ENCODE results near the gene TPK1.

TPK1 gene

DNA sequence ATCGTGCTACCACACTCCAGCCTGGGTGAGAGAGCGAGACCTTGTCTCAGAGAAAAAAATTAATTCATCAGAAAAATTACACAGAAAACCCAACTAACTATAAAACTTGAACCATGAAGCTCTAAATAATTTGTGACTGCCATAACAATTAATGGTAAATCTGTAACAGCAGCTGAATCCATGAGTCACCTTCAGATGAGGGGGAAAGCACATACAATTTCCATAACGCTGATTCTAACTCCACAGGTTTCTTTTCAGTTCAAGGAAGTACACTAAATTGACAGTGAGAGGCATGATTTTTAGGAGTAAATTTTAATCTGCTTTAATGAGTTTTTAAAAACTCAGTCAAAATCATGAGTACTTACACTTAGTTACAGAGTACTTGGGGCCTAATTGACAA, 312.2 kb downstream of the TPK1 start:
- Histone ChIP-seq H3K27me3 (ENCODE audit: control insufficient read depth, insufficient read depth, low read length) (no peaks in the 10 kb centered on the region), H3K9me3 (replicated peaks; ENCODE audit: low read length) (no peaks in the 10 kb centered on the region), H3K4me1 (ENCODE audit: control insufficient read depth, insufficient read depth, low read length) (peaks cover 6% of the 10 kb centered on the region), H3K4me2 (ENCODE audit: low read length) (no peak overlapping the region), H3K9ac (ENCODE audit: low read depth, low read length) (no peak overlapping the region), H3K4me3 (ENCODE audit: low read length) (no peak overlapping the region), H3K36me3 (ENCODE audit: insufficient read depth, low read length) (no peaks in the 10 kb centered on the region)

DNA sequence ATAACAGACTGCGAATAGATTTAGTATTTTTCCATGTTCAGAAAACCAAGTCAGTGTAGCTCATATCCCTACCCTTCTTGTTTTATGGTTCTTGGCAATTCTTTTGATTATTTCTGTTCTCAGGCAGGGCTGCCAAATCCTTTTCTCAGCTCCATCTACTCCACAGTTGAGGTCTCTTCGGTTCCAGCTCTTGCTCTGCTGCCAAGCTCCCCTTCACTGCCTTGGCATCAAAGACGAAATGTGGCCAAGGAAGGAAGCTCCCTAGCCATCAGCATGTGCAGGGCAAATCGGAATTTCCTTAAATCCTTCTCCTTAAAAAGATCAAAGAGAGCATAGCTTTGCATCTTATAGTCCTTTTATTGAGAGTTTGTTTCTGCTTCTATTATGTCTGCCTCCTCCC, 315.9 kb downstream of the TPK1 start:
- Histone ChIP-seq H3K4me2 (ENCODE audit: low read length) (no peak overlapping the region), H3K4me1 (ENCODE audit: control insufficient read depth, insufficient read depth, low read length) (no peaks in the 10 kb centered on the region), H3K27me3 (ENCODE audit: control insufficient read depth, insufficient read depth, low read length) (no peaks in the 10 kb centered on the region)

GRCh38 chr7:144518360-144518759, 317.5 kb downstream of the TPK1 start:
- Histone ChIP-seq H3K36me3 (ENCODE audit: insufficient read depth, low read length) (no peaks in the 10 kb centered on the region), H3K4me1 (ENCODE audit: control insufficient read depth, insufficient read depth, low read length) (no peaks in the 10 kb centered on the region), H3K9me3 (replicated peaks; ENCODE audit: low read length) (no peaks in the 10 kb centered on the region)

More for the DNA sequence above, 315.9 kb downstream of the TPK1 start:
- no peaks in the 10 kb centered on the region for H3K9me3 ChIP-seq (replicated peaks; ENCODE audit: low read length)
- H3K36me3 ChIP-seq (ENCODE audit: insufficient read depth, low read length): no peaks in the 10 kb centered on the region
- no peak overlapping the region for H3K9ac ChIP-seq (ENCODE audit: low read depth, low read length)
- H3K4me3 ChIP-seq (ENCODE audit: low read length): no peak overlapping the region

DNA sequence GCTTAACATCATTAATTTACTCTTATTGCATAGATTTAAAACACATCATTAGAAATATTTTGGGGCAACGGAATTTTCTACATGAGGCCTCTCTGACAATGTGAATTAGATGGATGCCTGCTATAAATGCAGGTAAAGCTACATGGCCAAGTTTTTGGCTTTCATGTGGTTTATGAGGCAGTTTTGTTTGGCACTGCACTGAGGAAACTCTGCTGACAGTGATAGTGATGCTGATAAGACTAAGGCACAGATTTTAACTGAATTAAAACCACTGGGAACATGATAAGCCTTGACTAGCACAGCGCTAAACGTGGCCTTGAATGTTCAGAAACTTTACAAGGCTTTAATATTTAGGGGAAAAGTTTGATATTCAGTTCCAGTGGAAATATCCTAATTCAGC, 318.1 kb downstream of the TPK1 start:
- Histone ChIP-seq H3K4me3 (ENCODE audit: low read length) (no peak overlapping the region), H3K4me1 (ENCODE audit: control insufficient read depth, insufficient read depth, low read length) (no peaks in the 10 kb centered on the region), H3K9ac (ENCODE audit: low read depth, low read length) (no peak overlapping the region), H3K27me3 (ENCODE audit: control insufficient read depth, insufficient read depth, low read length) (no peaks in the 10 kb centered on the region), H3K4me2 (ENCODE audit: low read length) (no peak overlapping the region), H3K36me3 (ENCODE audit: insufficient read depth, low read length) (no peaks in the 10 kb centered on the region), H3K9me3 (replicated peaks; ENCODE audit: low read length) (no peaks in the 10 kb centered on the region)

More at GRCh38 chr7:144518360-144518759, 317.5 kb downstream of the TPK1 start:
- no peaks in the 10 kb centered on the region for H3K27me3 ChIP-seq (ENCODE audit: control insufficient read depth, insufficient read depth, low read length)
- no peak overlapping the region for H3K4me3 ChIP-seq (ENCODE audit: low read length)
- no peak overlapping the region for H3K9ac ChIP-seq (ENCODE audit: low read depth, low read length)
- H3K4me2 ChIP-seq (ENCODE audit: low read length): no peak overlapping the region

DNA sequence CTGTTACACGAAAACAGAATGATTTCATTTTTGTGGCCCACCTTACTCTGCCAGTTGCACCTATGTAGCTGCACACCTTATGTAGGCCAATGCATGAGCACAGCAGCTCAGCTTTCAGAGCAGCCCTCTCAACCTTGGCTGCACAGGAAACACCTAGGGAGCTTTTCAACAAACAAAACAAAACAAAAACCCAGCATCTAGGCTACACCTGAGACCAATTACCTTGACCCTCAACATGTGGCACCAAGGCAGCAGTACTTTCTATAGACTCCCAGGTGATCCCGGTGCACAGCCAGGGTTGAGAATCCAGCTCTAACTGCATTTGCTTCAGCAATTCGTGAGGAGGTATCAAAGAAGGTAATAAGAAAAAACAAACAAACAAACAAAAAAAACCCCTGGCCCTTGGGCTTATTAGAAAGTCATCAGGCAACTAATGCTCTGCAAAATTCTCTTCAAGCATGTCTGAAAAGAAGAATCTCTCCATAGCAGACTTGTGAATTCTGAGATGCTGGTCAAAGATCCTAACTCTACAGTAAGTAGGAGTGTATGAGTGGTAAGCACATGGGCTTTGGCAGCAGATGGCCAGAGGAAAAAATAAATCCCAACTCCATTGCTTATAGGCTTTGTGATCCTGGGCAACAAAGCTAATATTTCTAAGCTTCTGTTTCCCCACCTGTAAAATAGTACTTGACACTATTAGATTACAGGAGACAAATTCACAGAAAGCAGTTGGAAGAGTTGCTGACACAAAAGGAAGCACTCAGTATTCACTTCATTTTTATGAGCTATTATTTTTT, 318.9 kb downstream of the TPK1 start:
- Histone ChIP-seq H3K4me3 (ENCODE audit: low read length) (no peak overlapping the region), H3K4me1 (ENCODE audit: control insufficient read depth, insufficient read depth, low read length) (no peaks in the 10 kb centered on the region), H3K27me3 (ENCODE audit: control insufficient read depth, insufficient read depth, low read length) (no peaks in the 10 kb centered on the region), H3K36me3 (ENCODE audit: insufficient read depth, low read length) (no peaks in the 10 kb centered on the region), H3K9ac (ENCODE audit: low read depth, low read length) (no peak overlapping the region), H3K9me3 (replicated peaks; ENCODE audit: low read length) (no peaks in the 10 kb centered on the region), H3K4me2 (ENCODE audit: low read length) (no peak overlapping the region)

GRCh38 chr7:144513334-144513733, 322.5 kb downstream of the TPK1 start:
- Histone ChIP-seq H3K9me3 (replicated peaks; ENCODE audit: low read length) (no peaks in the 10 kb centered on the region), H3K36me3 (ENCODE audit: insufficient read depth, low read length) (no peaks in the 10 kb centered on the region), H3K27me3 (ENCODE audit: control insufficient read depth, insufficient read depth, low read length) (no peaks in the 10 kb centered on the region), H3K4me1 (ENCODE audit: control insufficient read depth, insufficient read depth, low read length) (no peaks in the 10 kb centered on the region), H3K4me2 (ENCODE audit: low read length) (no peak overlapping the region), H3K9ac (ENCODE audit: low read depth, low read length) (no peak overlapping the region), H3K4me3 (ENCODE audit: low read length) (no peak overlapping the region)

- H3K4me1 ChIP-seq (ENCODE audit: control insufficient read depth, insufficient read depth, low read length): no peaks in the 10 kb centered on the region
- H3K27me3 ChIP-seq (ENCODE audit: control insufficient read depth, insufficient read depth, low read length): no peaks in the 10 kb centered on the region
- no peaks in the 10 kb centered on the region for H3K9me3 ChIP-seq (replicated peaks; ENCODE audit: low read length)
- no peak overlapping the region for H3K4me2 ChIP-seq (ENCODE audit: low read length)
- no peak overlapping the region for H3K9ac ChIP-seq (ENCODE audit: low read depth, low read length)
- H3K36me3 ChIP-seq (ENCODE audit: insufficient read depth, low read length): no peaks in the 10 kb centered on the region
- H3K4me3 ChIP-seq (ENCODE audit: low read length): no peak overlapping the region
These were observed 325.2 kb downstream of the TPK1 start for GRCh38 chr7:144510621-144511020.

- no peaks in the 10 kb centered on the region for H3K9me3 ChIP-seq (replicated peaks; ENCODE audit: low read length)
- no peak overlapping the region for H3K4me2 ChIP-seq (ENCODE audit: low read length)
- no peaks in the 10 kb centered on the region for H3K27me3 ChIP-seq (ENCODE audit: control insufficient read depth, insufficient read depth, low read length)
- no peak overlapping the region for H3K9ac ChIP-seq (ENCODE audit: low read depth, low read length)
- H3K36me3 ChIP-seq (ENCODE audit: insufficient read depth, low read length): no peaks in the 10 kb centered on the region
- H3K4me3 ChIP-seq (ENCODE audit: low read length): no peak overlapping the region
- no peaks in the 10 kb centered on the region for H3K4me1 ChIP-seq (ENCODE audit: control insufficient read depth, insufficient read depth, low read length)
These were observed 327.2 kb downstream of the TPK1 start for GRCh38 chr7:144508702-144509101.

GRCh38 chr7:144503215-144503614, 332.6 kb downstream of the TPK1 start:
- Histone ChIP-seq H3K27me3 (ENCODE audit: control insufficient read depth, insufficient read depth, low read length) (no peaks in the 10 kb centered on the region), H3K9me3 (replicated peaks; ENCODE audit: low read length) (no peaks in the 10 kb centered on the region), H3K4me1 (ENCODE audit: control insufficient read depth, insufficient read depth, low read length) (no peaks in the 10 kb centered on the region), H3K36me3 (ENCODE audit: insufficient read depth, low read length) (no peaks in the 10 kb centered on the region), H3K4me3 (ENCODE audit: low read length) (no peak overlapping the region), H3K4me2 (ENCODE audit: low read length) (no peak overlapping the region), H3K9ac (ENCODE audit: low read depth, low read length) (no peak overlapping the region)

DNA sequence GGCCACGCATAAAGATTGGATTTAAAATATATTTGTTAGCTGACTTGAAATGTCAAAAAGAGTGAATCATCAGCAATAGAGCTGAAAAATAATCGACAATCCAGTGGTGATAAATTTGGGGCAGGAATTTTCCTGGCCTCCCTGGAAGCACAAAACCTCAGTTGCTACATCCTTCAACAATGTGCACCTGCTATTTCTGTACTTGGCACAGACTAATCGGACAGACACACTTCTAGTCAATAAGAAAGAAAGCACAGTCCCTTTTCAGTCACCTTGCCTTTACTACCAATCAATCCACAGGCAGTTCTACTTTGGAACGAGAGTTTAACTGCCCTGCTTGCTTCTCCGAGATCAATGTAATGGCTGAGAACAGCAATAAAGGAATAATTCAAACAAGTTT, 335.6 kb downstream of the TPK1 start:
- H3K27me3 ChIP-seq (ENCODE audit: control insufficient read depth, insufficient read depth, low read length): no peaks in the 10 kb centered on the region
- H3K4me1 ChIP-seq (ENCODE audit: control insufficient read depth, insufficient read depth, low read length): no peaks in the 10 kb centered on the region
- no peaks in the 10 kb centered on the region for H3K9me3 ChIP-seq (replicated peaks; ENCODE audit: low read length)
- H3K9ac ChIP-seq (ENCODE audit: low read depth, low read length): no peak overlapping the region
- no peak overlapping the region for H3K4me3 ChIP-seq (ENCODE audit: low read length)
- H3K4me2 ChIP-seq (ENCODE audit: low read length): no peak overlapping the region
- H3K36me3 ChIP-seq (ENCODE audit: insufficient read depth, low read length): no peaks in the 10 kb centered on the region

DNA sequence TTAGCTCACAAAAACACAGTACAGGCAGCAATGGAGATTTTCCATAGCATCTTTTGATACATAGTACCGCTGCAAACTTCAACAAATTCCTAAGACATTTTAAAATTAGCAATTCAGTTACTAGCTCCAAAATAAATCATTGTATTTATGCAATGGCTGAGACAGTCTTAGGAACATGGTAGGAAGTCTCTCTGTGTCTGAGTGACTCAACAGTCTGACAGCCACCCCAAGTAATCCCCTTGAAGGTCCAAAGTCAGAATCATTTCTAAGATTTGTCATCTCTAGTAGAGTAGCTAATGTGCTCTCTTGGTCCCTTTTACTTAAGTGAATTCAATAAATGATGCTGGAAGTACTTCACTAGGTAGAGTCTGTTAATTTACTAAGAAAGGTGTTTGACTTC, 338.6 kb downstream of the TPK1 start:
- H3K4me2 ChIP-seq (ENCODE audit: low read length): no peak overlapping the region
- no peak overlapping the region for H3K4me3 ChIP-seq (ENCODE audit: low read length)
- no peaks in the 10 kb centered on the region for H3K4me1 ChIP-seq (ENCODE audit: control insufficient read depth, insufficient read depth, low read length)
- no peaks in the 10 kb centered on the region for H3K27me3 ChIP-seq (ENCODE audit: control insufficient read depth, insufficient read depth, low read length)
- no peaks in the 10 kb centered on the region for H3K9me3 ChIP-seq (replicated peaks; ENCODE audit: low read length)
- H3K36me3 ChIP-seq (ENCODE audit: insufficient read depth, low read length): no peaks in the 10 kb centered on the region
- H3K9ac ChIP-seq (ENCODE audit: low read depth, low read length): no peak overlapping the region

- Histone ChIP-seq H3K4me3 (ENCODE audit: low read length) (no peak overlapping the region), H3K27me3 (ENCODE audit: control insufficient read depth, insufficient read depth, low read length) (no peaks in the 10 kb centered on the region), H3K9me3 (replicated peaks; ENCODE audit: low read length) (no peaks in the 10 kb centered on the region), H3K9ac (ENCODE audit: low read depth, low read length) (no peak overlapping the region), H3K4me1 (ENCODE audit: control insufficient read depth, insufficient read depth, low read length) (no peaks in the 10 kb centered on the region), H3K4me2 (ENCODE audit: low read length) (no peak overlapping the region), H3K36me3 (ENCODE audit: insufficient read depth, low read length) (no peaks in the 10 kb centered on the region)
These were observed 341.5 kb downstream of the TPK1 start for GRCh38 chr7:144494355-144494754.

Data from skeletal muscle satellite cell (primary cell).